Body of pancreas (tissue), 4 donors: Measurements from ENCODE around the gene PLOD1.

Experiments used
- CTCF ChIP-seq, 7 experiments: fragments of 450-650 bp in 4 of 7; fragments of 200-600 bp in 3 of 7; sonication (generic) in 3 of 7; IDR thresholded peaks; one replicate each; pipeline ENCODE4 v1.5.1; 2016 to 2019; ENCODE audit warnings: antibody characterized with exemption in 7 of 7
- POLR2A ChIP-seq, 3 donors: fragments of 450-650 bp; IDR thresholded peaks; one replicate each; pipeline ENCODE4 v1.6.1; 2016; ENCODE audit warnings: antibody characterized with exemption in 3 of 3, mild to moderate bottlenecking in 2 of 3

DNA sequence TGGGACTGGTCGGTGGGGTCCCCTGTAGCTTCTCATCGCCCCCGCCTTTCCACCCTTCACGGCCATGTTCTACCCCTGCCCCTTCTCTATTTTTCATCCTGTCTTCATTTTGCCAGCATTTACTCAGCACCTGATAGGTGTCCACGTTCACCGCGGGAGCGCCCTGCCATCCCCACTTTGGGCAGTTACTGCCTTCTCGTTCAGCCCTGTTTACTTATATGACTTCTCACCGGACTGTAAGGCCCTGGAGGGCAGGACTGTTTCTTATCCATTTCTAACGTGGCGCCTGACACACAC is 46.1 kb downstream of the PLOD1 start:
- TF ChIP-seq CTCF (IDR thresholded peaks at IDR 0.05) (no peak), POLR2A (IDR thresholded peaks at IDR 0.05) (no peak)
